Measurements from ENCODE around the gene TCP1.

GRCh38 chr6:159790956-159791598 is 1.7 kb upstream of the TCP1 start:
- TF ChIP-seq CTCF (IDR thresholded peaks at IDR 0.05; ENCODE audit: insufficient read depth, low read length, poor library complexity, severe bottlenecking) (no peak), EZH2phosphoT487 (conservative IDR thresholded peaks at IDR 0.05; ENCODE audit: low read length) (no peak)

All from SU-DHL-6 (cell line).